Lower leg skin (tissue), 4 donors: ENCODE data around the gene ARRDC5. TPM values are rescaled to one million over a fixed set of nuclear protein-coding genes. Genes with fewer than 3 reads are reported as not detected.

Experiments used
- DNase-seq, 2 donors: peaks; one replicate each; pipeline ENCODE4 v3.0.0-alpha.2; 2019; ENCODE audit warnings: low spot score in 2 of 2
- H3K4me3 ChIP-seq: fragments of 200-600 bp; sonication (generic); 2 replicates; pipeline ENCODE4 v1.5.1; 2017; ENCODE audit warnings: mild to moderate bottlenecking, low read depth; ENCODE audit not compliant: poor library complexity, severe bottlenecking
- CTCF ChIP-seq, 3 donors: fragments of 450-650 bp; IDR thresholded peaks; one replicate each; pipeline ENCODE4 v1.5.1; 2016; ENCODE audit warnings: antibody characterized with exemption in 3 of 3, mild to moderate bottlenecking in 3 of 3, moderate library complexity in 2 of 3
- POLR2A ChIP-seq, 2 donors: fragments of 450-650 bp; IDR thresholded peaks; one replicate each; pipeline ENCODE4 v1.6.1; 2016 to 2017; ENCODE audit warnings: antibody characterized with exemption in 2 of 2, mild to moderate bottlenecking in 1 of 2, moderate library complexity in 1 of 2
- WGBS, 2 donors: methylation state at CpG; one replicate each; pipeline ENCODE4 v1.1.5; 2018; 5-methylcytosine and 5-hydroxymethylcytosine counted together
- intact Hi-C: fragments of 100-400 bp; cut with DNase I; formaldehyde crosslinking; loops from one replicate; pipeline ENCODE4 v1.15.0; 2023; ENCODE audit warnings: low total_unique reads
- total RNA-seq, 4 donors: library from RNA; depleted of rRNA; stranded (reverse); fragments of >200 nt; gene quantifications; one replicate each; pipeline ENCODE4 v1.1.0, GENCODE V29; 2016

Gene ARRDC5
- total RNA-seq, 4 donors from 2014 or later: 1.4 TPM; not detected in 3

GRCh38 chr19:4911786-4912672, 9.3 kb upstream of the ARRDC5 start:
- TF ChIP-seq POLR2A (IDR thresholded peaks at IDR 0.05) (no peak), CTCF (IDR thresholded peaks at IDR 0.05) (no peak)
- H3K4me3 ChIP-seq: no peak overlapping the region
- intact Hi-C loops: no loop called here
- peak; percentile 70 to 93 for DNase-seq
- 15 to 20% methylated on average over 29 of the region's 29 CpGs for WGBS, 2 donors

GRCh38 chr19:4911314-4911713, 8.6 kb upstream of the ARRDC5 start:
- TF ChIP-seq CTCF (IDR thresholded peaks at IDR 0.05): no peak
- TF ChIP-seq POLR2A (IDR thresholded peaks at IDR 0.05): no peak
- no peak for DNase-seq
- intact Hi-C loops: no loop called here
- WGBS, 2 donors: 36 to 43% methylated on average over 15 of the region's 15 CpGs
- H3K4me3 ChIP-seq: no peak overlapping the region

GRCh38 chr19:4910594-4911281, 8.0 kb upstream of the ARRDC5 start:
- TF ChIP-seq CTCF (IDR thresholded peaks at IDR 0.05): no peak
- no peak for TF ChIP-seq POLR2A (IDR thresholded peaks at IDR 0.05)
- 35 to 36% methylated on average over 22 to 23 of the region's 23 CpGs for WGBS, 2 donors
- intact Hi-C loops: no loop called here
- no peak for DNase-seq
- H3K4me3 ChIP-seq: no peak overlapping the region

- whole genome bisulfite sequencing, 2 donors: 1 to 2% methylated on average over 32 to 35 of the region's 85 CpGs
- H3K4me3 ChIP-seq: peak overlapping the region; percentile 55
- DNase-seq: peak; percentile 87 to 98
- TF ChIP-seq CTCF (IDR thresholded peaks at IDR 0.05): no peak
- TF ChIP-seq POLR2A (IDR thresholded peaks at IDR 0.05): no peak
- intact Hi-C loops: loop anchor here (5.0 kb wide), 1 partner anchor 38 kb away; no protein-coding TSS in a partner anchor
These were observed 7.3 kb upstream of the ARRDC5 start for GRCh38 chr19:4909897-4910593.

- TF ChIP-seq POLR2A (IDR thresholded peaks at IDR 0.05) (no peak), CTCF (IDR thresholded peaks at IDR 0.05) (no peak)
- 2 to 29% methylated on average over 10 to 83 of the region's 89 CpGs for WGBS, 2 donors
- intact Hi-C loops: loop anchor here (5.0 kb wide), 1 partner anchor 37 kb away; no protein-coding TSS in a partner anchor
- peak within 1 kb of the TSS; percentile 55 for H3K4me3 ChIP-seq
- DNase-seq: no peak
These were observed 6.6 kb upstream of the ARRDC5 start, which contains the start of gene UHRF1 for GRCh38 chr19:4909156-4909896. Gene UHRF1, plus strand, starts transcription at chr19:4909501. Its CDS starts 1,385 bp downstream, at chr19:4910886.
